ENCODE results near the gene NSD1.

- TF ChIP-seq RFX7 (CRISPR knock-in tag; IDR thresholded peaks at IDR 0.05), result no peak
- TF ChIP-seq SPI1 (IDR thresholded peaks at IDR 0.05; ENCODE audit: borderline replicate concordance, low read depth, low read length), result no peak
- TF ChIP-seq, protein P1, sequence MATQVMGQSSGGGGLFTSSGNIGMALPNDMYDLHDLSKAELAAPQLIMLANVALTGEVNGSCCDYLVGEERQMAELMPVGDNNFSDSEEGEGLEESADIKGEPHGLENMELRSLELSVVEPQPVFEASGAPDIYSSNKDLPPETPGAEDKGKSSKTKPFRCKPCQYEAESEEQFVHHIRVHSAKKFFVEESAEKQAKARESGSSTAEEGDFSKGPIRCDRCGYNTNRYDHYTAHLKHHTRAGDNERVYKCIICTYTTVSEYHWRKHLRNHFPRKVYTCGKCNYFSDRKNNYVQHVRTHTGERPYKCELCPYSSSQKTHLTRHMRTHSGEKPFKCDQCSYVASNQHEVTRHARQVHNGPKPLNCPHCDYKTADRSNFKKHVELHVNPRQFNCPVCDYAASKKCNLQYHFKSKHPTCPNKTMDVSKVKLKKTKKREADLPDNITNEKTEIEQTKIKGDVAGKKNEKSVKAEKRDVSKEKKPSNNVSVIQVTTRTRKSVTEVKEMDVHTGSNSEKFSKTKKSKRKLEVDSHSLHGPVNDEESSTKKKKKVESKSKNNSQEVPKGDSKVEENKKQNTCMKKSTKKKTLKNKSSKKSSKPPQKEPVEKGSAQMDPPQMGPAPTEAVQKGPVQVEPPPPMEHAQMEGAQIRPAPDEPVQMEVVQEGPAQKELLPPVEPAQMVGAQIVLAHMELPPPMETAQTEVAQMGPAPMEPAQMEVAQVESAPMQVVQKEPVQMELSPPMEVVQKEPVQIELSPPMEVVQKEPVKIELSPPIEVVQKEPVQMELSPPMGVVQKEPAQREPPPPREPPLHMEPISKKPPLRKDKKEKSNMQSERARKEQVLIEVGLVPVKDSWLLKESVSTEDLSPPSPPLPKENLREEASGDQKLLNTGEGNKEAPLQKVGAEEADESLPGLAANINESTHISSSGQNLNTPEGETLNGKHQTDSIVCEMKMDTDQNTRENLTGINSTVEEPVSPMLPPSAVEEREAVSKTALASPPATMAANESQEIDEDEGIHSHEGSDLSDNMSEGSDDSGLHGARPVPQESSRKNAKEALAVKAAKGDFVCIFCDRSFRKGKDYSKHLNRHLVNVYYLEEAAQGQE (IDR thresholded peaks at IDR 0.05; ENCODE audit: borderline replicate concordance), result no peak
- TF ChIP-seq, protein P1 (CRISPR knock-in tag; IDR thresholded peaks at IDR 0.05; ENCODE audit: low read depth), result no peak
- TF ChIP-seq POLR3A (IDR thresholded peaks at IDR 0.05; ENCODE audit: borderline replicate concordance, extremely low read depth, insufficient read depth, insufficient read length), result no peak
- no peak for TF ChIP-seq CTCF (IDR thresholded peaks at IDR 0.05 in 2 of 3, conservative IDR thresholded peaks at IDR 0.05 in 1 of 3; ENCODE audit: insufficient read depth in 2 of 3, low read depth in 1 of 3, low read length in 3 of 3)
- TF ChIP-seq KLF16 (IDR thresholded peaks at IDR 0.05), result no peak
- no peak for TF ChIP-seq ZBTB34 (CRISPR knock-in tag; IDR thresholded peaks at IDR 0.05)
- no peak for TF ChIP-seq MTA3 (IDR thresholded peaks at IDR 0.05; ENCODE audit: borderline replicate concordance)
- TF ChIP-seq ZNF589 (CRISPR knock-in tag; IDR thresholded peaks at IDR 0.05; ENCODE audit: low read depth), result no peak
- no peak for TF ChIP-seq HMGXB4 (CRISPR knock-in tag; IDR thresholded peaks at IDR 0.05)
- TF ChIP-seq MYNN (IDR thresholded peaks at IDR 0.05), result no peak
- no peak for TF ChIP-seq MYNN (CRISPR knock-in tag; IDR thresholded peaks at IDR 0.05)
Observed at GRCh38 chr5:177189965-177190364, 56.4 kb downstream of the NSD1 start.

All from K562 (cell line).